ENCODE data around the gene CFAP410.

Gene CFAP410

GRCh38 chr21:44316277-44316900 lies 22.8 kb downstream of the CFAP410 start:
- no peak overlapping the region for H3K4me3 ChIP-seq (ENCODE audit: insufficient read depth, low read depth, low read length)
- no peak overlapping the region for H3K27ac ChIP-seq (ENCODE audit: insufficient read depth, low read depth, low read length, poor library complexity, severe bottlenecking)
- no peaks in the 10 kb centered on the region for H3K27me3 ChIP-seq (ENCODE audit: control insufficient read depth, insufficient read depth, low read length, poor library complexity, severe bottlenecking)
- no peaks in the 10 kb centered on the region for H3K9me3 ChIP-seq (ENCODE audit: control insufficient read depth, low read length)
- WGBS, 2 experiments, result 96% methylated on average over 27 of the region's 27 CpGs
- no peaks in the 10 kb centered on the region for H3K4me1 ChIP-seq (ENCODE audit: control insufficient read depth, insufficient read depth, low read length)
- peaks cover 18% of the 10 kb centered on the region for H3K36me3 ChIP-seq (ENCODE audit: control insufficient read depth, insufficient read depth, low read length)

GRCh38 chr21:44315691-44316203 lies 23.4 kb downstream of the CFAP410 start:
- Histone ChIP-seq H3K4me3 (ENCODE audit: insufficient read depth, low read depth, low read length) (no peak overlapping the region), H3K27me3 (ENCODE audit: control insufficient read depth, insufficient read depth, low read length, poor library complexity, severe bottlenecking) (no peaks in the 10 kb centered on the region), H3K27ac (ENCODE audit: insufficient read depth, low read depth, low read length, poor library complexity, severe bottlenecking) (no peak overlapping the region), H3K9me3 (ENCODE audit: control insufficient read depth, low read length) (no peaks in the 10 kb centered on the region), H3K4me1 (ENCODE audit: control insufficient read depth, insufficient read depth, low read length) (no peaks in the 10 kb centered on the region), H3K36me3 (ENCODE audit: control insufficient read depth, insufficient read depth, low read length) (peaks cover 23% of the 10 kb centered on the region)
- WGBS, 2 experiments, result 89 to 93% methylated on average over 16 of the region's 16 CpGs

GRCh38 chr21:44314561-44314960 lies 24.6 kb downstream of the CFAP410 start:
- no peaks in the 10 kb centered on the region for H3K4me1 ChIP-seq (ENCODE audit: control insufficient read depth, insufficient read depth, low read length)
- H3K27ac ChIP-seq (ENCODE audit: insufficient read depth, low read depth, low read length, poor library complexity, severe bottlenecking), result no peak overlapping the region
- no peaks in the 10 kb centered on the region for H3K27me3 ChIP-seq (ENCODE audit: control insufficient read depth, insufficient read depth, low read length, poor library complexity, severe bottlenecking)
- no peak overlapping the region for H3K4me3 ChIP-seq (ENCODE audit: insufficient read depth, low read depth, low read length)
- peaks cover 23% of the 10 kb centered on the region for H3K36me3 ChIP-seq (ENCODE audit: control insufficient read depth, insufficient read depth, low read length)
- 90% methylated on average over 11 of the region's 11 CpGs for WGBS, 2 experiments
- no peaks in the 10 kb centered on the region for H3K9me3 ChIP-seq (ENCODE audit: control insufficient read depth, low read length)

GRCh38 chr21:44314128-44314527 lies 25.1 kb downstream of the CFAP410 start:
- no peaks in the 10 kb centered on the region for H3K4me1 ChIP-seq (ENCODE audit: control insufficient read depth, insufficient read depth, low read length)
- peaks cover 23% of the 10 kb centered on the region for H3K36me3 ChIP-seq (ENCODE audit: control insufficient read depth, insufficient read depth, low read length)
- WGBS, 2 experiments, result 93% methylated on average over 15 of the region's 15 CpGs
- no peaks in the 10 kb centered on the region for H3K27me3 ChIP-seq (ENCODE audit: control insufficient read depth, insufficient read depth, low read length, poor library complexity, severe bottlenecking)
- H3K27ac ChIP-seq (ENCODE audit: insufficient read depth, low read depth, low read length, poor library complexity, severe bottlenecking), result no peak overlapping the region
- no peak overlapping the region for H3K4me3 ChIP-seq (ENCODE audit: insufficient read depth, low read depth, low read length)
- no peaks in the 10 kb centered on the region for H3K9me3 ChIP-seq (ENCODE audit: control insufficient read depth, low read length)

- WGBS, 2 experiments, result 95% methylated on average over 13 of the region's 13 CpGs
- Histone ChIP-seq H3K36me3 (ENCODE audit: control insufficient read depth, insufficient read depth, low read length) (peaks cover 23% of the 10 kb centered on the region), H3K4me1 (ENCODE audit: control insufficient read depth, insufficient read depth, low read length) (no peaks in the 10 kb centered on the region), H3K4me3 (ENCODE audit: insufficient read depth, low read depth, low read length) (no peak overlapping the region), H3K27ac (ENCODE audit: insufficient read depth, low read depth, low read length, poor library complexity, severe bottlenecking) (no peak overlapping the region), H3K27me3 (ENCODE audit: control insufficient read depth, insufficient read depth, low read length, poor library complexity, severe bottlenecking) (no peaks in the 10 kb centered on the region), H3K9me3 (ENCODE audit: control insufficient read depth, low read length) (no peaks in the 10 kb centered on the region)
These were observed 25.7 kb downstream of the CFAP410 start for GRCh38 chr21:44313451-44313850.

- H3K36me3 ChIP-seq (ENCODE audit: control insufficient read depth, insufficient read depth, low read length), result peaks cover 23% of the 10 kb centered on the region
- H3K27ac ChIP-seq (ENCODE audit: insufficient read depth, low read depth, low read length, poor library complexity, severe bottlenecking), result no peak overlapping the region
- H3K9me3 ChIP-seq (ENCODE audit: control insufficient read depth, low read length), result no peaks in the 10 kb centered on the region
- 95 to 96% methylated on average over 19 of the region's 19 CpGs for WGBS, 2 experiments
- H3K27me3 ChIP-seq (ENCODE audit: control insufficient read depth, insufficient read depth, low read length, poor library complexity, severe bottlenecking), result no peaks in the 10 kb centered on the region
- no peaks in the 10 kb centered on the region for H3K4me1 ChIP-seq (ENCODE audit: control insufficient read depth, insufficient read depth, low read length)
- no peak overlapping the region for H3K4me3 ChIP-seq (ENCODE audit: insufficient read depth, low read depth, low read length)
These were observed 26.5 kb downstream of the CFAP410 start for GRCh38 chr21:44312716-44313115.

GRCh38 chr21:44312089-44312488 lies 27.1 kb downstream of the CFAP410 start:
- Histone ChIP-seq H3K36me3 (ENCODE audit: control insufficient read depth, insufficient read depth, low read length) (peaks cover 23% of the 10 kb centered on the region), H3K4me3 (ENCODE audit: insufficient read depth, low read depth, low read length) (no peak overlapping the region)
- 95% methylated on average over 22 of the region's 22 CpGs for WGBS, 2 experiments

GRCh38 chr21:44310628-44311507 lies 28.3 kb downstream of the CFAP410 start:
- no peak overlapping the region for H3K27ac ChIP-seq (ENCODE audit: insufficient read depth, low read depth, low read length, poor library complexity, severe bottlenecking)
- H3K36me3 ChIP-seq (ENCODE audit: control insufficient read depth, insufficient read depth, low read length), result peaks cover 23% of the 10 kb centered on the region
- H3K9me3 ChIP-seq (ENCODE audit: control insufficient read depth, low read length), result no peaks in the 10 kb centered on the region
- 93 to 96% methylated on average over 28 of the region's 28 CpGs for WGBS, 2 experiments
- no peak overlapping the region for H3K4me3 ChIP-seq (ENCODE audit: insufficient read depth, low read depth, low read length)
- H3K4me1 ChIP-seq (ENCODE audit: control insufficient read depth, insufficient read depth, low read length), result peaks cover 8% of the 10 kb centered on the region
- no peaks in the 10 kb centered on the region for H3K27me3 ChIP-seq (ENCODE audit: control insufficient read depth, insufficient read depth, low read length, poor library complexity, severe bottlenecking)

More at GRCh38 chr21:44312089-44312488, 27.1 kb downstream of the CFAP410 start:
- Histone ChIP-seq H3K27ac (ENCODE audit: insufficient read depth, low read depth, low read length, poor library complexity, severe bottlenecking) (no peak overlapping the region), H3K4me1 (ENCODE audit: control insufficient read depth, insufficient read depth, low read length) (peaks cover 1% of the 10 kb centered on the region), H3K9me3 (ENCODE audit: control insufficient read depth, low read length) (no peaks in the 10 kb centered on the region), H3K27me3 (ENCODE audit: control insufficient read depth, insufficient read depth, low read length, poor library complexity, severe bottlenecking) (no peaks in the 10 kb centered on the region)

- H3K27ac ChIP-seq (ENCODE audit: insufficient read depth, low read depth, low read length, poor library complexity, severe bottlenecking), result no peak overlapping the region
These were observed 32.1 kb downstream of the CFAP410 start for GRCh38 chr21:44306936-44307704.

GRCh38 chr21:44305691-44306090 lies 33.5 kb downstream of the CFAP410 start:
- Histone ChIP-seq H3K9me3 (ENCODE audit: control insufficient read depth, low read length) (no peaks in the 10 kb centered on the region), H3K27me3 (ENCODE audit: control insufficient read depth, insufficient read depth, low read length, poor library complexity, severe bottlenecking) (no peaks in the 10 kb centered on the region), H3K27ac (ENCODE audit: insufficient read depth, low read depth, low read length, poor library complexity, severe bottlenecking) (no peak overlapping the region), H3K4me1 (ENCODE audit: control insufficient read depth, insufficient read depth, low read length) (peaks cover 25% of the 10 kb centered on the region), H3K36me3 (ENCODE audit: control insufficient read depth, insufficient read depth, low read length) (no peaks in the 10 kb centered on the region), H3K4me3 (ENCODE audit: insufficient read depth, low read depth, low read length) (no peak overlapping the region)
- WGBS, 2 experiments, result 91 to 93% methylated on average over 9 of the region's 9 CpGs

More at GRCh38 chr21:44306936-44307704, 32.1 kb downstream of the CFAP410 start:
- no peaks in the 10 kb centered on the region for H3K9me3 ChIP-seq (ENCODE audit: control insufficient read depth, low read length)
- H3K4me1 ChIP-seq (ENCODE audit: control insufficient read depth, insufficient read depth, low read length), result peaks cover 25% of the 10 kb centered on the region
- 90 to 93% methylated on average over 21 of the region's 21 CpGs for WGBS, 2 experiments
- H3K27me3 ChIP-seq (ENCODE audit: control insufficient read depth, insufficient read depth, low read length, poor library complexity, severe bottlenecking), result no peaks in the 10 kb centered on the region
- H3K4me3 ChIP-seq (ENCODE audit: insufficient read depth, low read depth, low read length), result no peak overlapping the region
- peaks cover 12% of the 10 kb centered on the region for H3K36me3 ChIP-seq (ENCODE audit: control insufficient read depth, insufficient read depth, low read length)

All from ectodermal cell (in vitro differentiated cells).